ENCODE results near the gene EIF4B. TPM values are rescaled to one million over a fixed set of nuclear protein-coding genes. Genes with fewer than 3 reads are reported as not detected.
A peak's percentile ranks its signal among the peaks of the same experiment; 100 is the strongest.

EIF4B gene
- total and polyA plus RNA-seq, 9 of the 15 experiments (the other 6 are each of a cell fraction or from before 2014, with no cell fraction given): 138 to 669 (median 552) TPM

- peak; percentile 33 for TF ChIP-seq PRDM10 (IDR thresholded peaks at IDR 0.05; ENCODE audit: partially characterized antibody)
- no peak for TF ChIP-seq PCBP2 (IDR thresholded peaks at IDR 0.05; ENCODE audit: low read depth, low read length, poor library complexity, severe bottlenecking)
- no peak for TF ChIP-seq ZBTB49 (CRISPR knock-in tag; IDR thresholded peaks at IDR 0.05; ENCODE audit: borderline replicate concordance)
- peak in 1 of 2 experiments; percentile 30 for TF ChIP-seq E2F6 (IDR thresholded peaks at IDR 0.05; ENCODE audit: borderline replicate concordance in 1 of 2, extremely low read depth in 1 of 2, insufficient read depth in 1 of 2, insufficient read length in 1 of 2, low read depth in 1 of 2, low read length in 1 of 2, poor library complexity in 1 of 2, severe bottlenecking in 1 of 2)
- TF ChIP-seq ZNF592 (IDR thresholded peaks at IDR 0.05): no peak
- TF ChIP-seq KLF16 (IDR thresholded peaks at IDR 0.05): no peak
- TF ChIP-seq IRF1 (CRISPR knock-in tag; IDR thresholded peaks at IDR 0.05; ENCODE audit: borderline replicate concordance): no peak
- no peak for TF ChIP-seq KLF10 (CRISPR knock-in tag; IDR thresholded peaks at IDR 0.05)
- 0 out of 2 replicates have a peak, but pooled peaks have one; percentile 47 for TF ChIP-seq XRCC5 (IDR thresholded peaks at IDR 0.05; ENCODE audit: low read depth, low read length)
- no peak for TF ChIP-seq ZNF263 (CRISPR knock-in tag; IDR thresholded peaks at IDR 0.05; ENCODE audit: borderline replicate concordance)
- TF ChIP-seq ZNF695 (CRISPR knock-in tag; IDR thresholded peaks at IDR 0.05): no peak
- peak; percentile 55 to 68; a peak in 3 of 4 replicates for TF ChIP-seq MAZ (CRISPR knock-in tag; conservative IDR thresholded peaks at IDR 0.05 in 1 of 2, IDR thresholded peaks at IDR 0.05 in 1 of 2)
Observed at GRCh38 chr12:53079226-53080117, 73.2 kb downstream of the EIF4B start, which contains the start of gene SPRYD3 (continued).
